ENCODE measurements around the gene TMTC2.
"Not testable (repeated sequence)": the region's sequence is repeated elsewhere in the genome, so short reads cannot be mapped to it uniquely, and the experiment has no call there.

The TMTC2 gene

DNA sequence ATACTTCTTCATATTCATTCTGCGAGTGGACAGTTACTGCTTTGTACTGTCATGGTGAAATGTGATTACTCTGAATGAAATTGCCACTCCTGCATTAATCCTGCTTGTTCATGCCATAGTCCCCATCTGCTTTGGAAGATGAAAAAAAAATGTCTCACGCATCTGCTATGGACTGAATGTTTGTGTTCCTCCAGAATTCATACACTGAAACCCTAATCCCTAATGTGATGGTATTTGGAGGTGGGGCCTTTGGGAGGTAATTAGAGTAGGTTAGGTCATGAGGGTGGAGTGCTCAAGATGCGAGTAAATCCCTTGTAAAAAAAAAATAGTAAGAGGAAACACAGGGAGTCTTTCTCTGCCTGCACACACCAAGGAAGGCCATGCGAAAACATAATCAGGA lies 427.2 kb downstream of the TMTC2 start:
- Histone ChIP-seq H3K4me2 (ENCODE audit: low read depth, low read length, poor library complexity, severe bottlenecking) (no peak overlapping the region), H3F3A (ENCODE audit: insufficient read depth) (no peaks in the 10 kb centered on the region), H3K4me3 (ENCODE audit: insufficient read depth, low read length, poor library complexity, severe bottlenecking) (no peak overlapping the region), H3K27me3 (ENCODE audit: low read length) (no peaks in the 10 kb centered on the region), H2AFZ (ENCODE audit: low read depth, low read length, severe bottlenecking) (no peak overlapping the region), H3K9me2 (replicated peaks; ENCODE audit: insufficient read depth, low read length) (no peaks in the 10 kb centered on the region), H3K9me3 (ENCODE audit: insufficient read depth, low read length) (no peaks in the 10 kb centered on the region), H4K20me1 (ENCODE audit: low read depth, low read length) (no peaks in the 10 kb centered on the region), H3K9ac (ENCODE audit: low read length) (no peak overlapping the region), H3K79me2 (ENCODE audit: insufficient read depth, low read length) (no peaks in the 10 kb centered on the region), H3K27ac (ENCODE audit: low read depth, low read length) (no peak overlapping the region), H3K36me3 (ENCODE audit: low read length) (no peaks in the 10 kb centered on the region)
- TF ChIP-seq, protein P1, sequence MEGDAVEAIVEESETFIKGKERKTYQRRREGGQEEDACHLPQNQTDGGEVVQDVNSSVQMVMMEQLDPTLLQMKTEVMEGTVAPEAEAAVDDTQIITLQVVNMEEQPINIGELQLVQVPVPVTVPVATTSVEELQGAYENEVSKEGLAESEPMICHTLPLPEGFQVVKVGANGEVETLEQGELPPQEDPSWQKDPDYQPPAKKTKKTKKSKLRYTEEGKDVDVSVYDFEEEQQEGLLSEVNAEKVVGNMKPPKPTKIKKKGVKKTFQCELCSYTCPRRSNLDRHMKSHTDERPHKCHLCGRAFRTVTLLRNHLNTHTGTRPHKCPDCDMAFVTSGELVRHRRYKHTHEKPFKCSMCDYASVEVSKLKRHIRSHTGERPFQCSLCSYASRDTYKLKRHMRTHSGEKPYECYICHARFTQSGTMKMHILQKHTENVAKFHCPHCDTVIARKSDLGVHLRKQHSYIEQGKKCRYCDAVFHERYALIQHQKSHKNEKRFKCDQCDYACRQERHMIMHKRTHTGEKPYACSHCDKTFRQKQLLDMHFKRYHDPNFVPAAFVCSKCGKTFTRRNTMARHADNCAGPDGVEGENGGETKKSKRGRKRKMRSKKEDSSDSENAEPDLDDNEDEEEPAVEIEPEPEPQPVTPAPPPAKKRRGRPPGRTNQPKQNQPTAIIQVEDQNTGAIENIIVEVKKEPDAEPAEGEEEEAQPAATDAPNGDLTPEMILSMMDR (IDR thresholded peaks at IDR 0.05; ENCODE audit: insufficient read depth, low read length, poor library complexity, severe bottlenecking): no peak
- no peak for TF ChIP-seq EZH2phosphoT487 (conservative IDR thresholded peaks at IDR 0.05; ENCODE audit: low read length)

DNA sequence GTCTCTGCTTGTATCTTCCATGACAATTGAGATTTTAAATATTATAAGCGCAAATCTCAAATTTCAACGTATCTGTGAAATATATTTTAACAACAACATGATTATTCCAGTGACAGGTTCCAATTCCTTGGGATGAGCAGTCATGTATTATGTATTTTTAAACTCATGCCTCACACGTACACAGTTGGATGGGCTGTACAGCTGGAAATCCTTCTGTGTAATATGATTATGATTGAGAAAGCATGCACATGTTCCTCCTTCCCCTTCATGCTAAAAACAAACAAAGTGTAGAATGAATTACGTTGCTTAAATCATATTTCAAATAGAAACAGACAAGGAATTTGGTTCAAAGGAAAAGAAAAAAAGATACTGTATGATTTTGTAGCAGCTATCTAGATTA lies 428.3 kb downstream of the TMTC2 start:
- no peak for TF ChIP-seq EZH2phosphoT487 (conservative IDR thresholded peaks at IDR 0.05; ENCODE audit: low read length)
- TF ChIP-seq, protein P1 (IDR thresholded peaks at IDR 0.05; ENCODE audit: insufficient read depth, low read length, poor library complexity, severe bottlenecking): no peak
- Histone ChIP-seq H3K27ac (ENCODE audit: low read depth, low read length) (no peak overlapping the region), H3K9ac (ENCODE audit: low read length) (no peak overlapping the region), H3K4me3 (ENCODE audit: insufficient read depth, low read length, poor library complexity, severe bottlenecking) (no peak overlapping the region), H3F3A (ENCODE audit: insufficient read depth) (no peaks in the 10 kb centered on the region), H3K9me3 (ENCODE audit: insufficient read depth, low read length) (no peaks in the 10 kb centered on the region), H3K27me3 (ENCODE audit: low read length) (no peaks in the 10 kb centered on the region), H3K4me2 (ENCODE audit: low read depth, low read length, poor library complexity, severe bottlenecking) (no peak overlapping the region), H2AFZ (ENCODE audit: low read depth, low read length, severe bottlenecking) (no peak overlapping the region), H4K20me1 (ENCODE audit: low read depth, low read length) (no peaks in the 10 kb centered on the region), H3K79me2 (ENCODE audit: insufficient read depth, low read length) (no peaks in the 10 kb centered on the region), H3K36me3 (ENCODE audit: low read length) (no peaks in the 10 kb centered on the region), H3K9me2 (replicated peaks; ENCODE audit: insufficient read depth, low read length) (no peaks in the 10 kb centered on the region)

DNA sequence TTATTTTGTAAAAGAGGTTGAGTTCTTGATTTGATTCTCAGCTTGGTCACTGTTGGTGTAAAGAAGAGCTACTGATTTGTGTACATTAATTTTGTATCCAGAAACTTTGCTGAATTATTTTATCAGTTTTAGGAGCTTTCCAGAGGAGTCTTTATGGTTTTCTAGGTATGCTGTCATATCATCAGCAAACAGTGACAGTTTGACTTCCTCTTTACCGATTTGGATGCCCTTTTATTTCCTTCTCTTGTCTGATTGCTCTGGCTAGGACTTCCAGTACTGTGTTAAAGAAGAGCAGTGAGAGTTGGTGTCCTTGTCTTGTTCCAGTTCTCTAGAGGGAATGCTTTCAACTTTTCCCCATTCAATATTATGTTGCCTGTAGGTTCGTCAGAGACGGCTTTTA lies 431.2 kb downstream of the TMTC2 start:
- not testable (repeated sequence) for H3K4me3 ChIP-seq (ENCODE audit: insufficient read depth, low read length, poor library complexity, severe bottlenecking); H2AFZ ChIP-seq (ENCODE audit: low read depth, low read length, severe bottlenecking); H3F3A ChIP-seq (ENCODE audit: insufficient read depth); H3K27ac ChIP-seq (ENCODE audit: low read depth, low read length); H3K27me3 ChIP-seq (ENCODE audit: low read length); H3K9ac ChIP-seq (ENCODE audit: low read length); H3K79me2 ChIP-seq (ENCODE audit: insufficient read depth, low read length); H4K20me1 ChIP-seq (ENCODE audit: low read depth, low read length); H3K9me2 ChIP-seq (replicated peaks; ENCODE audit: insufficient read depth, low read length); H3K36me3 ChIP-seq (ENCODE audit: low read length); H3K9me3 ChIP-seq (ENCODE audit: insufficient read depth, low read length); H3K4me2 ChIP-seq (ENCODE audit: low read depth, low read length, poor library complexity, severe bottlenecking)

DNA sequence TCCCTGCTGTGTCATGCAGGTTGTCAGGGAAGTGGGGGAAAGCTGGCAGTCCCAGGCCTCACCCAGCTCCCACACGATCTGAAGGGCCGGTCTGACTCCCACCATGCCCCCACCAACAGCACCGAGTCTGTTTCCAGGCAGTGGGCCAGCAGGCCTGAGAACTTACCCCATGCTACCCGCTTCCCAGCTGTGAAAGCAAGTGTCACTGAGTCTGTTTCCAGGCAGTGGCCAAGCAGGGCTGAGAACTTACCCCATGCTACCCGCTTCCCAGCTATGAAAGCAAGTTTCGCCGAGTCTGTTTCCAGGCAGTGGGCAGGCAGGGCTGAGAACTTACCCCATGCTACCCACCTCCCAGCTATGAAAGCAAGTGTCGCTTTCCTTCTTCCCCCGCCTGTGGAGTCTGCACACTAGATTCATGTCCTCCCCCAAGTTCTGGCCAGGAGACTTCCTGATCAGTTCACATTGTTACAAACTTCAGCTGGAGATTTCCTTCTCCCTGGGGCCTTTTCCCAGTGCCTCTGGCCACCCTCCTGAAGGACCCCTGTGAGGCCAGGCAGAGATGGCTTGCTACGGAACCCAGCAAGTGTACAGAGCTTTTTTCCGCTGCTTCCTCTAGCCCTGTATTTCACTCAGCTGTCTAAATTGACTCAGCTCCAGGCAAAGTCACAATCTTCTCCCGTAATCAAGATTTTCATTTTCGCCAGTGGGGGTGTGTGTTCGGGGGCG lies 435.4 kb downstream of the TMTC2 start:
- no peak overlapping the region for H3K27ac ChIP-seq (ENCODE audit: low read depth, low read length)
- no peaks in the 10 kb centered on the region for H3K9me2 ChIP-seq (replicated peaks; ENCODE audit: insufficient read depth, low read length)
- no peaks in the 10 kb centered on the region for H3F3A ChIP-seq (ENCODE audit: insufficient read depth)
- no peaks in the 10 kb centered on the region for H3K9me3 ChIP-seq (ENCODE audit: insufficient read depth, low read length)
- H3K27me3 ChIP-seq (ENCODE audit: low read length): no peaks in the 10 kb centered on the region
- H3K4me2 ChIP-seq (ENCODE audit: low read depth, low read length, poor library complexity, severe bottlenecking): no peak overlapping the region
- H2AFZ ChIP-seq (ENCODE audit: low read depth, low read length, severe bottlenecking): no peak overlapping the region
- H3K9ac ChIP-seq (ENCODE audit: low read length): no peak overlapping the region
- TF ChIP-seq EZH2phosphoT487 (conservative IDR thresholded peaks at IDR 0.05; ENCODE audit: low read length): no peak
- TF ChIP-seq, protein P1 (IDR thresholded peaks at IDR 0.05; ENCODE audit: insufficient read depth, low read length, poor library complexity, severe bottlenecking): no peak
- no peaks in the 10 kb centered on the region for H4K20me1 ChIP-seq (ENCODE audit: low read depth, low read length)
- no peaks in the 10 kb centered on the region for H3K36me3 ChIP-seq (ENCODE audit: low read length)
- H3K4me3 ChIP-seq (ENCODE audit: insufficient read depth, low read length, poor library complexity, severe bottlenecking): no peak overlapping the region
- H3K79me2 ChIP-seq (ENCODE audit: insufficient read depth, low read length): no peaks in the 10 kb centered on the region

Data from SU-DHL-6 (cell line).